Lower lobe of right lung (tissue), 2 donors: ENCODE measurements around the gene ZNF610. TPM values are rescaled to one million over a fixed set of nuclear protein-coding genes. Genes with fewer than 3 reads are reported as not detected.
A peak's percentile ranks its signal among the peaks of the same experiment; 100 is the strongest.
"Not testable (repeated sequence)": the region's sequence is repeated elsewhere in the genome, so short reads cannot be mapped to it uniquely, and the experiment has no call there.

Experiments
- ATAC-seq, 2 donors: fragments of 200-7000 bp; cut with Tn5 transposase; one replicate each; pipeline ENCODE4 v1.9.1; 2020 to 2022; ENCODE audit warnings: mild to moderate bottlenecking in 2 of 2, moderate library complexity in 2 of 2
- DNase-seq: peaks from one replicate; pipeline ENCODE4 v3.0.0-alpha.2; 2020
- H3K27ac ChIP-seq: fragments of 200-600 bp; one replicate; pipeline ENCODE4 v1.8.0; 2022
- H3K27me3 ChIP-seq: fragments of 200-600 bp; one replicate; pipeline ENCODE4 v1.8.0; 2022; ENCODE audit warnings: low read depth
- H3K36me3 ChIP-seq: fragments of 200-600 bp; one replicate; pipeline ENCODE4 v1.8.0; 2022; ENCODE audit warnings: mild to moderate bottlenecking
- H3K4me1 ChIP-seq: fragments of 200-600 bp; one replicate; pipeline ENCODE4 v1.8.0; 2022
- H3K4me3 ChIP-seq: fragments of 200-600 bp; one replicate; pipeline ENCODE4 v1.8.0; 2022; ENCODE audit warnings: mild to moderate bottlenecking
- H3K9me3 ChIP-seq: fragments of 200-600 bp; one replicate; pipeline ENCODE4 v1.8.0; 2022
- intact Hi-C: fragments of 100-400 bp; cut with DNase I; formaldehyde crosslinking; loops from one replicate; pipeline ENCODE4 v1.11.0; 2022
- long read RNA-seq: library from polyadenylated mRNA; unstranded; transcript quantifications from one replicate; pipeline ENCODE4 v2.0.0, GENCODE V29; 2021
- total RNA-seq: library from RNA; stranded (reverse); fragmentation: NEBNext Ultra II Directional; extraction: Animal tissue kit (Norgen Biotek cat#: 25700); gene quantifications from one replicate; pipeline ENCODE4 v1.2.1, GENCODE V29; 2021
- TF ChIP-seq, protein P1 (sequence below): fragments of 200-600 bp; IDR thresholded peaks from one replicate; pipeline ENCODE4 v1.8.0; 2022; ENCODE audit warnings: antibody characterized with exemption, mild to moderate bottlenecking
- donor health status: DM: no; HTN: yes; CAD: no; lungs with severe emphysema.

Gene ZNF610
- total RNA-seq: 3.6 TPM
- long read RNA-seq, partial matches to known transcripts: 0 of 6 reads
- long read RNA-seq, other reads (novel, unspliced or antisense): 2 of 6 reads

DNA sequence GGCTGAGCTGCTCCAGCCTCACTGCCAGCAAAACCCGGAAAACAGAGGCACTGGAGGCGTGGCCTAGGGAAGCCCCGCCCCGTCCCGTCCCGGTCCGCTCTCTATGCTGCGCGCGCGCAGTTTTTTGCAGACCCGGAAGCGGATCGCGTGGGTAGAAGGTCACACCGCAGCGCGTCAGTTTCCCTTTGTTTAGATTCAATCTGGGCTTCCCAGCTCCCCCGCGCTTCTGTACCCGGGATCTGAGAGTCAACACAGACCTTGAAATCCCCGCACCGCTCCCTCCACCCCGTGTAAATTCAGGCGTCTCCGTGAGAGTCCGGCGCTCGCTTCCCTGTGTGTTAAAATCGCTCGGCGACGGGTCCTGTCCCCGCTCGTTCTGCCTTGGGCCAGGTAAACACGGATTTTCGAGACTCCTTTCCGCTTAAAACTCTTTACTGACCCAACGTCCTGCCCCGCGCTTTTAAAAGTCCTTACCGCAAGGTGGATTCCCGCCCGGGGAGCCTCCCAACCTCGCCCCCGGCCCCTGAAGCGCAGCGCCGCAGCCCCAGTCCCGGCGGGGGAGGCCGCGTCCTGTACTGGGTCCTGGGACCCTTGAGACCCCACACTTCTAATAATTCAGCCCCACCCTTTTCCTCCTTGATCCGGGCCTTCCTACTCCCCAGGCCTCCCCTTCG lies at the start of gene ZNF610:
ZNF610 (plus strand) TSS at position 127 of the 674 bp plus-strand sequence. CDS start 12,930 bp downstream, outside the sequence.
- Histone ChIP-seq H3K4me3 (peak within 1 kb of the TSS; percentile 85), H3K27ac (peak within 1 kb of the TSS; percentile 88), H3K36me3 (no peaks in the 10 kb centered on the region), H3K27me3 (no peaks in the 10 kb centered on the region), H3K4me1 (peaks cover 12% of the 10 kb centered on the region), H3K9me3 (peaks cover 35% of the 10 kb centered on the region)
- TF ChIP-seq, protein P1, sequence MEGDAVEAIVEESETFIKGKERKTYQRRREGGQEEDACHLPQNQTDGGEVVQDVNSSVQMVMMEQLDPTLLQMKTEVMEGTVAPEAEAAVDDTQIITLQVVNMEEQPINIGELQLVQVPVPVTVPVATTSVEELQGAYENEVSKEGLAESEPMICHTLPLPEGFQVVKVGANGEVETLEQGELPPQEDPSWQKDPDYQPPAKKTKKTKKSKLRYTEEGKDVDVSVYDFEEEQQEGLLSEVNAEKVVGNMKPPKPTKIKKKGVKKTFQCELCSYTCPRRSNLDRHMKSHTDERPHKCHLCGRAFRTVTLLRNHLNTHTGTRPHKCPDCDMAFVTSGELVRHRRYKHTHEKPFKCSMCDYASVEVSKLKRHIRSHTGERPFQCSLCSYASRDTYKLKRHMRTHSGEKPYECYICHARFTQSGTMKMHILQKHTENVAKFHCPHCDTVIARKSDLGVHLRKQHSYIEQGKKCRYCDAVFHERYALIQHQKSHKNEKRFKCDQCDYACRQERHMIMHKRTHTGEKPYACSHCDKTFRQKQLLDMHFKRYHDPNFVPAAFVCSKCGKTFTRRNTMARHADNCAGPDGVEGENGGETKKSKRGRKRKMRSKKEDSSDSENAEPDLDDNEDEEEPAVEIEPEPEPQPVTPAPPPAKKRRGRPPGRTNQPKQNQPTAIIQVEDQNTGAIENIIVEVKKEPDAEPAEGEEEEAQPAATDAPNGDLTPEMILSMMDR: no peak
- peak; percentile 93 for DNase-seq
- peak; percentile 98 to 99 for ATAC-seq
- intact Hi-C loops: no loop called here

DNA sequence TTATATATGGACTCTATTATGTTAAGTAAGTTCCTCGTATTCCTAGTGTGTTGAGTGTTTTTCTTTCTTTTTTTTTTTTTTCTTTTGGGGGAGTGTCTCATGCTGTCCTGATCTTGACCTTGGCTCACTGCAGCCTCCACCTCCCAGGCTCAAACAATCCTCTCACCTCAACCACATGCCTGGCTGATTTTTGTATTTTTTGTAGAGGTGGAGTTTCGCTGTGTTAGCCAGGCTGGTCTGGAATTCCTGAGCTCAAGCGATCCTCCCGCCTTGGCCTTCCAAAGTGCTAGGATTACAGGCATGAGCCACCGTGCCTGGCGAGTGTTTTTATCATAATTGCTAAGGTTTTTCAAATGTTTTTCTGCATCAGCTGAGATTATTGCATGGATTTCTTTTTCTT lies 49.8 kb upstream of the ZNF610 start:
- intact Hi-C loops: no loop called here
- no peaks in the 10 kb centered on the region for H3K4me1 ChIP-seq
- TF ChIP-seq, protein P1: no peak
- H3K27ac ChIP-seq: no peak overlapping the region
- H3K4me3 ChIP-seq: no peak overlapping the region
- DNase-seq: no peak
- ATAC-seq: no peak
- no peaks in the 10 kb centered on the region for H3K27me3 ChIP-seq
- peaks cover 81% of the 10 kb centered on the region for H3K36me3 ChIP-seq
- peaks cover 11% of the 10 kb centered on the region for H3K9me3 ChIP-seq

DNA sequence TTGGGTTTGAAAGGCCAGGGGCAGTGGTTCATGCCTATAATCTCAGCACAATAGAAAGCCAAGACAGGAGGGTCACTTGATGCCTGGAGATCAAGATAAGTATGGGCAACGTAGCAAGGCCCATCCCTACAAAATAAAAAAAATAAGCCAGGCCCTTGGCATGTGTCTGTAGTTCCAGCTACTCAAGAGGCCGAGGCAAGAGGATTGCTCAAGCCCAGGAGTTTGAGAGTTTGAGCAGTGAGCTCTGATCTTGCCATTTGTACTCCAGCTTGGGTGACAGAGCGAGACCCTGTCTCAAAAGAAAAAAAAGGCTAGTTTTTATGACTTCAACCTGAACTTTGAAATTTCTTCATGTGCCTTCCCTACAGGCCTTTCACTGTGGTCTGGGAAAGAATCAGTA lies 44.3 kb upstream of the ZNF610 start:
- H3K27ac ChIP-seq: no peak overlapping the region
- DNase-seq (no peak), ATAC-seq (no peak)
- no peaks in the 10 kb centered on the region for H3K27me3 ChIP-seq
- H3K9me3 ChIP-seq: peaks cover 6% of the 10 kb centered on the region
- peaks cover 47% of the 10 kb centered on the region for H3K36me3 ChIP-seq
- TF ChIP-seq, protein P1: no peak
- H3K4me3 ChIP-seq: no peak overlapping the region
- intact Hi-C loops: no loop called here
- H3K4me1 ChIP-seq: peaks cover 7% of the 10 kb centered on the region

DNA sequence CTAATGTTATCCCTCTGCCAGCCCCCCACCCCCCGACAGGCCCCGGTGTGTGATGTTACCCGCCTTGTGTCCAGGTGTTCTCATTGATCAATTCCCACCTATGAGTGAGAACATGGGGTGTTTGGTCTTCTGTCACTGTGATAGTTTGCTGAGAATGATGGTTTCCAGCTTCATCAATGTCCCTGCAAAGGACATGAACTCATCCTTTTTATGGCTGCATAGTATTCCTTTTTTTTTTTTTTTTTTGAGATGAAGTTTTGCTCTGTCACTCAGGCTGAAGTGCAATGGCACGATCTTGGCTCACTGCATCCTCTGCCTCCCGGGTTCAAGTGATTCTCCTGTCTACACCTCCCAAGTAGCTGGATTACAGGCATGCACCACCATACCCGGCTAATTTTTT lies 43.1 kb upstream of the ZNF610 start:
- H3K27me3 ChIP-seq, ATAC-seq, H3K4me3 ChIP-seq, H3K9me3 ChIP-seq, H3K27ac ChIP-seq, DNase-seq, intact Hi-C loops: not testable (repeated sequence)
- H3K36me3 ChIP-seq: peaks cover 43% of the 10 kb centered on the region
- peaks cover 11% of the 10 kb centered on the region for H3K4me1 ChIP-seq

DNA sequence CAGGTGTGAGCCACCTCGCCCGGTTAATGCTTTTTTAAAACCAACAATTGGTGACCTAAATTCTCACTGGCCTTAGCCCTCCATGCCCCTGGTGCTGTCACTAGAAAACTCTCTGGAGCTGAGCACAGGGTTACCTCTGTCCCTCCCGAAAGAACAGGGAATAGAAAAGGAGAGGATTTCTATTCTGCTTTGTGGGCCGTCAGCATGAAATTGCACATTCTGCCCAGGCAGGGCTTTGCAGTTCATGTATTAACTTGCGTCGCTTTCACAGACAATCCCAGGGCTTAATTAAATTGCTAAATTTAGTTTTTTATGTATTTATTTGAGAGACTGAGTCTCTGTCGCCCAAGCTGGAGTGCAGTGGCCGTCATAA lies 39.7 kb upstream of the ZNF610 start:
- Histone ChIP-seq H3K4me1 (peaks cover 23% of the 10 kb centered on the region), H3K9me3 (peaks cover 3% of the 10 kb centered on the region), H3K27me3 (no peaks in the 10 kb centered on the region), H3K36me3 (peaks cover 27% of the 10 kb centered on the region), H3K4me3 (peak overlapping the region; percentile 74), H3K27ac (peak overlapping the region; percentile 70)
- ATAC-seq: peak; percentile 5 to 12
- DNase-seq: no peak
- intact Hi-C loops: no loop called here
- TF ChIP-seq, protein P1: no peak
